A204.1 (cell line): ENCODE results near the gene BDKRB1.
"Not testable (repeated sequence)": the region's sequence is repeated elsewhere in the genome, so short reads cannot be mapped to it uniquely, and the experiment has no call there.

Experiments used
- FAIRE-seq: peaks from 2 replicates; lab custom pipeline; 2012; peaks lifted over from hg19 to GRCh38; lab: Jason Lieb, UNC

Gene BDKRB1

GRCh38 chr14:96233661-96234060 is 22.3 kb upstream of the BDKRB1 start:
- no peak for FAIRE-seq

- no peak for FAIRE-seq
These were observed 20.6 kb upstream of the BDKRB1 start for GRCh38 chr14:96235426-96235825.

DNA sequence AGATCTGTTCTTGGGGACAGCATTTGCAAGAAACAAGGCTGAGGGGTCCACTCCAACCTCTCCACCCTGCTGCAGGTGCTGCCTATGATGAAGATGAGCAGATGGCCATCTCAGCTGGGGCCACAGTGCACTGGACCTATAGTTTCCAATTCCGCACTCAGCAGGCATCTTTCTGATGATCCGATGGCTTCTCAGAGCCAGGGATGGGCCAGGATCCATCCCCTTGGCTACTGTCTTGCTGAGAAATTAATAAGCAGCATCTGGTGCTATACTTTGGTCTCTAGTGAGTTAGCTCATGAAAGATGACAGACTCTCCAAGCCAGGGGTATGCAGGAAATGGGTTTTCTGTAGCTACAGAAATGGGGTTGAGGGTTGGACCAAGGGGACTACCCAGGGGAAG is 18.4 kb upstream of the BDKRB1 start:
- no peak for FAIRE-seq

- no peak for FAIRE-seq
These were observed 17.2 kb upstream of the BDKRB1 start for GRCh38 chr14:96238676-96239265.

- no peak for FAIRE-seq
These were observed 16.3 kb upstream of the BDKRB1 start for GRCh38 chr14:96239711-96240141.

- no peak for FAIRE-seq
These were observed 15.4 kb upstream of the BDKRB1 start for GRCh38 chr14:96240641-96241040.

DNA sequence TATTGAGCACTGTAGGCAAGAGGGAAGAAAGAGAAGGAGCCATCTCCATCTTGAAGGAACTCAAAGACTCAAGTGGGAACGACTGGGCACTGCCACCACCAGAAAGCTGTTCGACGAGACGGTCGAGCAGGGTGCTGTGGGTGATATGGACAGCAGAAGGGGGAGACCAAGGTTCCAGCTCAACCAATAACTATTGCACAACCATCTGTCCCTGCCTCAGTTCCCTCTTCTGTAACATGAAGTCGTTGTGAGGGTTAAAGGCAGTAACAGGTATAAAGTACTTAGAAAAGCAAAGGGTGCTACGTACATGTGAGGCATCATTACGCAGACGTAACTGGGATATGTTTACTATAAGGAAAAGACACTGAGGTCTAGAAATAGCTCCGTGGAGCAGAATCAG is 13.9 kb upstream of the BDKRB1 start:
- FAIRE-seq, result no peak

DNA sequence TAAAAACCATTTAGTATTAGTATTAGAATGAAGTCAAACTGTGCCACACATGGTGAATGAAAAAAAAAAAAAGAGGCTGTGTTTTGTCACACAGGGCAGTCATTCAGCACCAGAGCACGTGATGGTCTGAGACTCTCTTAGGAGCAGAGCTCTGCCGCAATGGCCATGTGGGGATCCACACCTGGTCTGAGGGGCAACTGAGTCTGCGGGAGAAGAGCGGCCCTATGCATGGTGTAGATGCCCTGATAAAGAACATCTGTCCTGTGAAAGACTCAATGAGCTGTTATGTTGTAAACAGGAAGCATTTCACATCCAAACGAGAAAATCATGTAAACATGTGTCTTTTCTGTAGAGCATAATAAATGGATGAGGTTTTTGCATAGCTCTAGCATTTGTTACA is 12.2 kb upstream of the BDKRB1 start:
- no peak for FAIRE-seq

DNA sequence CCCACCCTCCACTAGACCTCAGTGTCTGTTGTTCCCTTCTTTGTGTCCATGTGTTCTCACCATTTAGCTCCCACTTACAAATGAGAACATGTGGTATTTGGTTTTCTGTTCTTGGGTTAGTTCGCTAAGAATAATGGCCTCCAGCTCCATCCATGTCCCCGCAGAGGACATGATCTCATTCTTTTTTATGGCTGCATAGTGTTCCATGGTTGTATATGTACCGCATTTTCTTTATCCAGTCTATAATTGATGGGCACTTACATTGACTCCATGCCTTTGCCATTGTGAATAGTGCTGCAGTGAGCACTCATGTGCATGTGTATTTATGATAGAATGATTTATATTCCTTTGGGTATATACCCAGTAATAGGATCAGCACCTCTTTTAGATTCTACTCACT is 10.9 kb upstream of the BDKRB1 start:
- not testable (repeated sequence) for FAIRE-seq

DNA sequence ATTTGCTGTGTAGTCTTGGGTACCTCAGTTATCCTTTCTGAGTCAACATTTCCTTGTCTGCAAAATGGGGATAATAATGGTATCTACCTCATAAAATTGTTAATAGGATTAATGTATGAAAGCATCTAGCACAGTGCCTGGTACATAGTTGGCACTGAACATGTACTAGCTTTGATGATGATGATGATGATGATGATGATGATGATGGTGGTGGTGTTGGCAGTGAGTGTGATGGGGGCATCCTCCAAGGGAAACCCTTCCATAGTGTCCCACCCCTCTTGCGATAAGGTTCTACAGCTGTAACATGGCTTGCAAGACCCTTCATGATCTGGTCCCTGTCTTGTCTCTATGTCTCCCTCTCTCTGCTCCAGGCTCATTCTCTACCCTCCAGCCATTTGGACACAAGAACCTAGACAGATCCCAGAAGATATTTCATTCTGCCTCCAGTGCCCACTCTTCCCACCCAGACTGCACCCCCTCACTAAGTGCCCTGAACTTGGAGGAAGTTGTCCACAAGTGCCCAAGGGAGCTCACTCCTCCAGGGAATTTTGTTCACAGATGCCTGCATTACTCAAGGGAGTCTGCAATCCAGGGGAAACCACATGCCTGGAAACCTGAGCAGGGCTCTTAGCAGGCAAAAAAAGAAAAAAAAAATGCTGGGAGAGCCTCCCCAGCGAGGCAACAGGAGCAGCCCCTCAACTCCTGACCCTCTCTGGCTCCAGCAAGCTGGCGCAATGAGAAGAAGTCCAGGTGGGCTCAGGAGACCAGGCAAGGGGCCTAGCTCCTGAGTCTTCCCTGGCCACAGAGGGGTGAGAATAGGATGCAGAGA is 10.1 kb upstream of the BDKRB1 start:
- no peak for FAIRE-seq

GRCh38 chr14:96246539-96246847 is 9.5 kb upstream of the BDKRB1 start:
- FAIRE-seq, result no peak

DNA sequence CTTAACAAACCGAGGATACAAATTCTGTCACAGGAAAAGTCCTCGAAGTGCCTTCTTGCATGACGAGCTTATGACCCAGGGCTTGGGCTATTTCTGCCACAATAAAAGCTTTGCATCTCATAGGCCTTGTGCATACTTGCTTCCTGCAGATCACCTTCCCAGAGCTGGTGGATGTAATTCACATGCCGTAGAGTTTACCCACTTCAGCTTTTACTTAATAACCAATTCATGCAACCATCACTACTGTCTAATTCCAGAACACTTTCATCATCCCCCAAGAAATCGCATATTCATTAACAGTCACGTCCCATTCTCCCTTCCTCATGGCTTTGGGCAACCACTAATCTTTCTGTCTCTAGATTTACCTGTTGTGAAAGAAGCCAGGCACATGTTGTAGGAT is 9.0 kb upstream of the BDKRB1 start:
- FAIRE-seq, result no peak

GRCh38 chr14:96249029-96249428 is 7.0 kb upstream of the BDKRB1 start:
- FAIRE-seq, result no peak

DNA sequence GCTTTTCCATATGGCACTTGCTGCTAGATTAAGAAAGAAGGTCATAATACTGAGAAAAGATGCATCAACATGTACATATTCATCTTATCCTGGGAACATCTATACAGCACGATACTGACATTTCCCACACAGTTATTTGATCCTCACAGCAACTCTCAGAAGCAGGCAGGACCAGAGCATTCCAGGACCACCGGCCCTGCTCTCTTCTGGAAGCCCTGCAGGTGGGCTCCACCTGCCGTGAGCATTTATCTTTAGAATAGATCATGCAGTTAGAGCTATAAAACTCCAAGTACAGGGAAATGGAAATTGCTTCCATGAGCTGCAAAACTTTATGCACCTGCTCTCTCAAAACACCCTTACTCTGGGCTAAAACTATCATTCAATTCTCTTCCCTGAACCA is 5.5 kb upstream of the BDKRB1 start:
- FAIRE-seq, result no peak

- no peak for FAIRE-seq
These were observed 4.3 kb upstream of the BDKRB1 start for GRCh38 chr14:96251656-96252155.

- no peak for FAIRE-seq
These were observed 3.5 kb upstream of the BDKRB1 start for GRCh38 chr14:96252323-96252998.

- FAIRE-seq, result no peak
These were observed 2.9 kb upstream of the BDKRB1 start for GRCh38 chr14:96252999-96253539.

- no peak for FAIRE-seq
These were observed 1.3 kb upstream of the BDKRB1 start for GRCh38 chr14:96254687-96255086.

DNA sequence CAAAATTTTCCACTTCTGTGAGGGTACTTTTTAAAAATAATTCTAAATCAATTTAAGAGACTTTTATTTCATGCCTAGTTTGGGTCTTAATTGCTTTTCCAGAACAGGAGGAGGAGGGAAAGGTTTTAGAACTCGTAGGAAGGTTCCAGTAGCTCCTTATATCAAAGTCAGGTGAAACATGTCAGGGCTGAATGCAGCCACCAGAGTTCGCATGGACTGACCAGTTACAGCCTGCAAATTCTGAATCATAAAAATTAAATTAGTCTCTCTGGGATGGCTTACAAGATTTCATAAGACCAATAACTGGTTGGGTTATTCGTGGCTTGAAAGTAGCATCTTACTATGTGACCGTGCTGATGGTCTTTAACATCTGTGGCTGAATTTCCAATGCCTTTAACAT is 397 bp downstream of the BDKRB1 start:
- no peak for FAIRE-seq

DNA sequence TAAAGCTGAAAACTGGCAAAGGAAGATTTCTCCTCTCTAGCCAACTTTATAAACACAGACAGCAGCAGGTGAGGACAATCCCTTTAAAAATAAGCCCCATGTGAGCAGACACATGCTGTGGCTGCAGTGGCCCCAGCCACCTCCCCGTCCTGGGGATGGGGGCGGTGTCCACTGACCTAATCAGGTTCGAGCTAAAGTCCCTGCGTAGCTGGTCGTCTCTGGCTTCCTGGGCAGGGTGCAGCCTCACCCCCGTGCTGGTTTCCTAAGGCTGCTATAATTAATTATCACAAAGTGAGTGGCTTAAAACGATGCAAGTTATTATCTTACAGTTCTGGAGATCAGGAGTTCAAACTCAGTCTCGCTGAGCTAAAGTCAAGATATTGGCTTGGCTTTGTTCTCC is 1.0 kb downstream of the BDKRB1 start:
- no peak for FAIRE-seq

GRCh38 chr14:96257900-96258299 is 1.9 kb downstream of the BDKRB1 start:
- no peak for FAIRE-seq

DNA sequence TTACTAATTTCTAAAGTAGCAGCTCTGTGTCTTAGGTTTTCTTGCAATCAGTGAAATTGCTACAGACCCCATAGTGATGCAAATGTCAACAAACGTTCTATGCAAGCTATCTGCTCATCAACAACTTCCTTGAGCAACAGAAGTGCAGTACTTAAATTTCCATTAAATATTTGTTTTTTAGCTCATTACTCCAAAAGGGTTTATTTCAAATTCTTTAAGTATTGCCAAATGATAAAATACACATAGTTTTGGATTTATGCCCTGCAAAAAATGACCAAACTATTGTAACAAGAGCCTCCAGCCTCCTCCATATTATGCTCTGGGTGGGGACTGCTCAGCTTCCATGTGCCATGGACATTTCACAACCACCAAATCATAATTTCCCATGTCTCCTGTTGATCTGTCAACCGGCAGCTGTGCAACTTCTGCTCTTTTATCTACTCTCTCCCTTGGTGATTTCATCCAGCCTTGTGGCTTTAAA is 4.4 kb downstream of the BDKRB1 start:
- no peak for FAIRE-seq

GRCh38 chr14:96261053-96261452 is 5.0 kb downstream of the BDKRB1 start:
- FAIRE-seq, result no peak
